A549 (cell line): ENCODE data around the gene MBNL1.

Experiments used
- CHD2 ChIP-seq: fragments of 150-350 bp; IDR thresholded peaks from 2 replicates; pipeline ENCODE4 v1.6.1; 2014; ENCODE audit warnings: low read length; ENCODE audit not compliant: partially characterized antibody
- CTCF ChIP-seq: fragments of >200 bp; sonication (Bioruptor Twin); formaldehyde crosslinking; IDR thresholded peaks from 3 replicates; pipeline ENCODE4 v1.5.1; 2016
- FOSL2 ChIP-seq, 2 experiments: fragments of 450-650 bp in 1 of 2; fragments of >200 bp in 1 of 2; sonication (Bioruptor Twin) in 1 of 2; formaldehyde crosslinking; IDR thresholded peaks; 2 replicates each; pipeline versions ENCODE4 v1.5.0 to v1.6.1; 2016 to 2020; ENCODE audit warnings: mild to moderate bottlenecking in 1 of 2, moderate library complexity in 1 of 2
- JUNB ChIP-seq: fragments of >200 bp; sonication (Bioruptor Twin); formaldehyde crosslinking; IDR thresholded peaks from 2 replicates; pipeline ENCODE4 v1.6.1; 2016
- POLR2A ChIP-seq: IDR thresholded peaks from 2 replicates; pipeline ENCODE4 v1.6.1; 2012; ENCODE audit warnings: mild to moderate bottlenecking, low read length
- RAD21 ChIP-seq, 2 experiments: fragments of >200 bp in 1 of 2; sonication (Bioruptor Twin) in 1 of 2; formaldehyde crosslinking in 1 of 2; IDR thresholded peaks in 1 of 2; conservative IDR thresholded peaks in 1 of 2; 2 replicates in 1 of 2; 3 replicates in 1 of 2; pipeline ENCODE4 v1.6.1; 2012 to 2018; ENCODE audit warnings: inconsistent platforms in 1 of 2
- TF ChIP-seq, protein P1 (sequence below): IDR thresholded peaks from 2 replicates; pipeline ENCODE4 v1.6.1; 2012
- TF ChIP-seq, protein P2 (sequence below): fragments of 200-600 bp; sonication (generic); IDR thresholded peaks from 2 replicates; pipeline ENCODE4 v1.6.1; 2016; ENCODE audit warnings: antibody characterized with exemption, mild to moderate bottlenecking, moderate library complexity

DNA sequence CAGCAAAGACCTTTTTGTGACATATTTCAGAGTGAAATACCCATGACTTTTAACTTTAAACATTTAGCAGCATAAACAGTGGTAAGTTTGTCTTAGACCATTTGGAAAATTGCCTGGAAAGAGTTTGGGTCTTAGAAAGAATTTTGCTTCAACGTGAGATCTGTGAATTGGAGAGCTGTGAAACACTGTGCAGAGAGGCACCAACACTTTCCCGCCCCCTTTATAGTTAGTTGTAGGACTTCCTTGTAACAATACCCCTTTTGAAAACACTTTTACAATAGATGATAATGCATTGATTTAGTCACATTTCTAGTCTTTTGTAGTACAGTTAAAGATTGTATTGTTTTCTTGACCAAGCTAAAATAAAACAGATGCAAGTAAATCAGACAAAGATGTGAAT lies 43.5 kb upstream of the MBNL1 start:
- no peak for TF ChIP-seq RAD21 (conservative IDR thresholded peaks at IDR 0.05 in 1 of 2, IDR thresholded peaks at IDR 0.05 in 1 of 2)
- TF ChIP-seq CTCF: no peak
- TF ChIP-seq FOSL2 (IDR thresholded peaks at IDR 0.05): no peak
- no peak for TF ChIP-seq FOSL2 (CRISPR knock-in tag; IDR thresholded peaks at IDR 0.05)
- TF ChIP-seq POLR2A: no peak
- TF ChIP-seq, protein P1, sequence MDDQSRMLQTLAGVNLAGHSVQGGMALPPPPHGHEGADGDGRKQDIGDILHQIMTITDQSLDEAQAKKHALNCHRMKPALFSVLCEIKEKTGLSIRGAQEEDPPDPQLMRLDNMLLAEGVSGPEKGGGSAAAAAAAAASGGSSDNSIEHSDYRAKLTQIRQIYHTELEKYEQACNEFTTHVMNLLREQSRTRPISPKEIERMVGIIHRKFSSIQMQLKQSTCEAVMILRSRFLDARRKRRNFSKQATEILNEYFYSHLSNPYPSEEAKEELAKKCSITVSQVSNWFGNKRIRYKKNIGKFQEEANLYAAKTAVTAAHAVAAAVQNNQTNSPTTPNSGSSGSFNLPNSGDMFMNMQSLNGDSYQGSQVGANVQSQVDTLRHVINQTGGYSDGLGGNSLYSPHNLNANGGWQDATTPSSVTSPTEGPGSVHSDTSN: no peak
- TF ChIP-seq, protein P2, sequence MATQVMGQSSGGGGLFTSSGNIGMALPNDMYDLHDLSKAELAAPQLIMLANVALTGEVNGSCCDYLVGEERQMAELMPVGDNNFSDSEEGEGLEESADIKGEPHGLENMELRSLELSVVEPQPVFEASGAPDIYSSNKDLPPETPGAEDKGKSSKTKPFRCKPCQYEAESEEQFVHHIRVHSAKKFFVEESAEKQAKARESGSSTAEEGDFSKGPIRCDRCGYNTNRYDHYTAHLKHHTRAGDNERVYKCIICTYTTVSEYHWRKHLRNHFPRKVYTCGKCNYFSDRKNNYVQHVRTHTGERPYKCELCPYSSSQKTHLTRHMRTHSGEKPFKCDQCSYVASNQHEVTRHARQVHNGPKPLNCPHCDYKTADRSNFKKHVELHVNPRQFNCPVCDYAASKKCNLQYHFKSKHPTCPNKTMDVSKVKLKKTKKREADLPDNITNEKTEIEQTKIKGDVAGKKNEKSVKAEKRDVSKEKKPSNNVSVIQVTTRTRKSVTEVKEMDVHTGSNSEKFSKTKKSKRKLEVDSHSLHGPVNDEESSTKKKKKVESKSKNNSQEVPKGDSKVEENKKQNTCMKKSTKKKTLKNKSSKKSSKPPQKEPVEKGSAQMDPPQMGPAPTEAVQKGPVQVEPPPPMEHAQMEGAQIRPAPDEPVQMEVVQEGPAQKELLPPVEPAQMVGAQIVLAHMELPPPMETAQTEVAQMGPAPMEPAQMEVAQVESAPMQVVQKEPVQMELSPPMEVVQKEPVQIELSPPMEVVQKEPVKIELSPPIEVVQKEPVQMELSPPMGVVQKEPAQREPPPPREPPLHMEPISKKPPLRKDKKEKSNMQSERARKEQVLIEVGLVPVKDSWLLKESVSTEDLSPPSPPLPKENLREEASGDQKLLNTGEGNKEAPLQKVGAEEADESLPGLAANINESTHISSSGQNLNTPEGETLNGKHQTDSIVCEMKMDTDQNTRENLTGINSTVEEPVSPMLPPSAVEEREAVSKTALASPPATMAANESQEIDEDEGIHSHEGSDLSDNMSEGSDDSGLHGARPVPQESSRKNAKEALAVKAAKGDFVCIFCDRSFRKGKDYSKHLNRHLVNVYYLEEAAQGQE: no peak
- no peak for TF ChIP-seq JUNB
- no peak for TF ChIP-seq CHD2
